ENCODE results near the gene NBEAL1. TPM values are rescaled to one million over a fixed set of nuclear protein-coding genes. Genes with fewer than 3 reads are reported as not detected.
"Not testable (repeated sequence)": the region's sequence is repeated elsewhere in the genome, so short reads cannot be mapped to it uniquely, and the experiment has no call there.

The NBEAL1 gene
- total and polyA plus RNA-seq, 7 donors, result 2.3 to 14.7 (median 8.7) TPM

DNA sequence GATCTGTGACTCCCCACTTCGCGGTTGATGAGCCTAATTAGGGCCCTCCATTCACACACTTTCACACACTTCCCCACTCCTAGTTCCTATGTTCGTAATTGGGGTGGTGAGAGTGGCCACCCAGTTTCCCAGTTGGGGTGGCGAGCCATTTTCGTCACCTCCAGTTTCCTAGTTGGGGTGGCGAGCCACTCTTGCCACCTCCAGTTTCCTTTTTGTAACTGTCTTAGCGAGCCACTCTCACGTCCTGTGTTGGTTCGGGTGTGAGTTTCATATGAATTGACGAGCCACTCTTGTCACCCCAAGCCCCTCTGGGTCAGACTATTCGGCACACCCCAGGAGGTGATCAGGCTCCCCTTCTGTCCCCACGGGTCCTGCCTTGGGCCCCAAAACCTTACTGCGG lies 238.1 kb downstream of the NBEAL1 start:
- DNase-seq, result no peak
- H3K4me3 ChIP-seq, result no peak overlapping the region
- no peak overlapping the region for H3K27ac ChIP-seq
- WGBS, 3 donors, result 96 to 99% (median 98%) methylated on average over 13 of the region's 13 CpGs
- no peaks in the 10 kb centered on the region for H3K4me1 ChIP-seq
- H3K36me3 ChIP-seq (ENCODE audit: insufficient read depth in 1 of 2, low read depth in 1 of 2), result peaks cover 4 to 93% of the 10 kb centered on the region in 2 donors
- no peaks in the 10 kb centered on the region for H3K9me3 ChIP-seq
- H3K27me3 ChIP-seq (ENCODE audit: insufficient read depth in 3 of 3, low read length in 2 of 3), result no peaks in the 10 kb centered on the region
- intact Hi-C loops (cut with DNase I), result no loop called here
- ATAC-seq, result no peak
- TF ChIP-seq, protein P1, sequence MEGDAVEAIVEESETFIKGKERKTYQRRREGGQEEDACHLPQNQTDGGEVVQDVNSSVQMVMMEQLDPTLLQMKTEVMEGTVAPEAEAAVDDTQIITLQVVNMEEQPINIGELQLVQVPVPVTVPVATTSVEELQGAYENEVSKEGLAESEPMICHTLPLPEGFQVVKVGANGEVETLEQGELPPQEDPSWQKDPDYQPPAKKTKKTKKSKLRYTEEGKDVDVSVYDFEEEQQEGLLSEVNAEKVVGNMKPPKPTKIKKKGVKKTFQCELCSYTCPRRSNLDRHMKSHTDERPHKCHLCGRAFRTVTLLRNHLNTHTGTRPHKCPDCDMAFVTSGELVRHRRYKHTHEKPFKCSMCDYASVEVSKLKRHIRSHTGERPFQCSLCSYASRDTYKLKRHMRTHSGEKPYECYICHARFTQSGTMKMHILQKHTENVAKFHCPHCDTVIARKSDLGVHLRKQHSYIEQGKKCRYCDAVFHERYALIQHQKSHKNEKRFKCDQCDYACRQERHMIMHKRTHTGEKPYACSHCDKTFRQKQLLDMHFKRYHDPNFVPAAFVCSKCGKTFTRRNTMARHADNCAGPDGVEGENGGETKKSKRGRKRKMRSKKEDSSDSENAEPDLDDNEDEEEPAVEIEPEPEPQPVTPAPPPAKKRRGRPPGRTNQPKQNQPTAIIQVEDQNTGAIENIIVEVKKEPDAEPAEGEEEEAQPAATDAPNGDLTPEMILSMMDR (IDR thresholded peaks at IDR 0.05), result no peak

DNA sequence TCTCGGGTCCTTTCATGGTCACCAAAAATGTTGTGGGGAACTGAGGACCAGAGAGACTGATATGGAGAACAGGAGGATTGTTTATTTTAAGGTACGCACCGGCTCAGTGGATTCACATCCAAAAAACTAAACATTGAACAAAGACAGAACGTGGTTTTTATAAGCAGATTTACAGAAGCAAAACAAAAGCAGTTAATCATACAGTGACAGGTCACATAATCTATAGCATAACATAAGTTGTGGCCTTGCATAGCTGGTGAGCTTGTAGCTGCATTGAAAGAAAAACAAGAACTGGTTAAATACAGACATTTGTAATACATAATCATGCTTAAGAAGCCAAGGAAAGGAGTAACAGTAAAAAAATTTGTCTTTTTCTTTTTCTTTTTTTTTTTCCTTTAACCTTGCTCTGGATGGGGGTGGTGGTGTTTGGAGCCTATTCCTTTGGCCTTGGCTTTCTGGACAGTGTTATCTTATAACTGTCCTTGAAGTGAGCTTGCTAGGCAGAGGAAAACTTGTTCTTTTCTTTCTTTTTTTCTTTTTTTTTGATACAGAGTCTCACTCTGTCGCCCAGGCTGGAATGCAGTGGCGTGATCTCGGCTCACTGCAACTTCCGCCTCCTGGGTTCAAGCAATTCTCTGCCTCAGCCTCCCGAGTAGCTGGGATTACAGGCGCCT lies 238.9 kb downstream of the NBEAL1 start:
- H3K9me3 ChIP-seq; ATAC-seq; H3K27ac ChIP-seq; H3K4me3 ChIP-seq; intact Hi-C loops (cut with DNase I); H3K4me1 ChIP-seq; DNase-seq; H3K27me3 ChIP-seq (ENCODE audit: insufficient read depth in 3 of 3, low read length in 2 of 3): not testable (repeated sequence)
- H3K36me3 ChIP-seq (ENCODE audit: insufficient read depth in 1 of 2, low read depth in 1 of 2), result peaks cover 4 to 94% of the 10 kb centered on the region in 2 donors
- WGBS, 3 donors, result 84 to 92% (median 84%) methylated on average over 10 of the region's 10 CpGs

DNA sequence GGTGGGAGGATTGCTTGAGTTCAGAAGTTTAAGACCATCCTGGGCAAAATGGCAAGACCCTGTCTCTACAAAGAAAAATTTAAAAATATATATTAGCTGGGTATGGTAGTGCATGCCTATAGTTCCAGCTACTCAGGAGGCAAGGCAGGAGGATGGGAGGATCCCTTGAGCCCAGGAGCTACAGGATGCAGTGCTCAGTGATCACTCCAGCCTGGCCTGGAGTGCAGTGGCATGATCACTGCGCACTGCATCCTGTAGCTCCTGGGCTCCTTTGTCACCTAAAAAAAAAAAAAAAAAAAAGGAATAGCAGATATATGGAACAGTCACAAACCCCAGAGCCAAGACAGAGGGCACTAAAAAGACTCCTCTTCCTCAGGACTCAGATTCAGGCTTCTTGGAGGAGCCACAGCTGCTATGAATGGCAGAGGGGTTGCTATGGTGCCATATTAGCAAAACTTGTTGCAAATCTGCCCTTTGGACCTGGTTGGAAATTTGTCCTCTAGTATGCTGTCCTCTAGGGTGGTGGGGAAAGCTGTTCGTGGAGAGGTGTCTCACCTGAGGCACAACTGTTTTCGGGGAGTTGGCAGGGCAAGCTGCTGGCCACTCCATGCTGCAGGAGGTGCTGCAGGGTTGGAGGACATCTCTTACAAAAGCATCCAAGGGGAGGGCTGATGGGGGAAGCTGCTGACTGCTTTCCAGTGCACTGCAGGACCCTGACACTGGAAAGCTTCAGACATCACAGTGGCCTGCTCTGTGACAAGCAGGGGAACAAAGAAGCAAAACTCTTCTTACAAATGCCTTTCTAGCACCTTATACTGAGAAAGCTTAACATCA lies 246.9 kb downstream of the NBEAL1 start:
- TF ChIP-seq, protein P1 (IDR thresholded peaks at IDR 0.05), result no peak
- Histone ChIP-seq H3K36me3 (ENCODE audit: insufficient read depth in 1 of 2, low read depth in 1 of 2) (peaks cover 0 to 74% of the 10 kb centered on the region in 2 donors), H3K4me1 (no peaks in the 10 kb centered on the region), H3K9me3 (no peaks in the 10 kb centered on the region), H3K4me3 (no peak overlapping the region), H3K27ac (no peak overlapping the region), H3K27me3 (ENCODE audit: insufficient read depth in 3 of 3, low read length in 2 of 3) (no peaks in the 10 kb centered on the region)
- intact Hi-C loops (cut with DNase I), result no loop called here
- WGBS, 3 donors, result 89 to 92% (median 92%) methylated on average over 3 of the region's 3 CpGs
- DNase-seq (no peak), ATAC-seq (no peak)

Other genes with a start within 250 kb of the NBEAL1 start
- 1 to 10 TPM; 5.0 to 5.5 (median 5.5) TPM for gene ICA1L, start 143.1 kb upstream of the NBEAL1 start, total RNA-seq
- 1 to 10 TPM in 1 of 3 donors, under 1 TPM in 2; 0.65 to 2.2 (median 0.97) TPM for gene ICA1L, start 143.1 kb upstream of the NBEAL1 start, polyA plus RNA-seq
- 10 to 100 TPM; 39.3 to 69.8 (median 51.3) TPM for gene WDR12, start 103.2 kb upstream of the NBEAL1 start, total RNA-seq
- 10 to 100 TPM; 21.9 to 28.7 (median 23.1) TPM for gene WDR12, start 103.2 kb upstream of the NBEAL1 start, polyA plus RNA-seq
- gene CARF, start 102.6 kb upstream of the NBEAL1 start, total RNA-seq, result 1 to 10 TPM; 4.5 to 7.7 (median 5.1) TPM
- gene CARF, start 102.6 kb upstream of the NBEAL1 start, polyA plus RNA-seq, result 1 to 10 TPM in 1 of 3 donors, under 1 TPM in 2; 0.76 to 2.8 (median 0.81) TPM
- 10 to 100 TPM in 1 of 4 donors, 1 to 10 TPM in 3; 8.7 to 10.9 (median 9.5) TPM for gene CYP20A1, start 224.1 kb downstream of the NBEAL1 start, total RNA-seq
- 10 to 100 TPM in 1 of 3 donors, 1 to 10 TPM in 2; 5.5 to 13.7 (median 6.5) TPM for gene CYP20A1, start 224.1 kb downstream of the NBEAL1 start, polyA plus RNA-seq

Data from psoas muscle (tissue), 8 donors.